SW480 (cell line): ENCODE results near the gene PRRT1B.

ENCODE experiments used
- DNase-seq: peaks from one replicate; pipeline ENCODE4 v3.0.0-alpha.2; 2016; ENCODE audit warnings: low spot score

Gene PRRT1B

GRCh38 chr9:131580358-131580757 is 35.0 kb downstream of the PRRT1B start:
- DNase-seq: no peak

DNA sequence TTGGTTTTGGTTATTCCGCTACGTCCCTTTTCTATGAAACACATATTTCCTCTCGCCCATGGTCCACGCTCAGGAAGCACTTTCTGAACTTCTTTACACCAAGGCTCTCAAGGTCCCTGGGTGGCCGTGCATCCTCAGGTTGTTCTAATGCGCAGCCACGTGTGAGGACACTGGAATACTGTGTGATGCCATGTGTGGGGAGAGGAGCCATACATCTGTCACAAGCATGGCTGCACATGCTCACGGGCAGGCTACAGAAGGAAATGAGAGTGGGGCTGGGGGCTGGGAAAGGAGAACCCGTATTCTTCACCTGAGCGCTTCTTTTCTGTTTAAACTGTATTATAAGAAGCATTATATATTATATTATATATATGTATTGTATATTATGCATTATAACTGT is 36.7 kb downstream of the PRRT1B start:
- no peak for DNase-seq

GRCh38 chr9:131582466-131583336 is 37.4 kb downstream of the PRRT1B start:
- DNase-seq: no peak

- DNase-seq: no peak
These were observed 38.0 kb downstream of the PRRT1B start for GRCh38 chr9:131583337-131583645.

- DNase-seq: no peak
These were observed 38.7 kb downstream of the PRRT1B start for GRCh38 chr9:131583836-131584555.

DNA sequence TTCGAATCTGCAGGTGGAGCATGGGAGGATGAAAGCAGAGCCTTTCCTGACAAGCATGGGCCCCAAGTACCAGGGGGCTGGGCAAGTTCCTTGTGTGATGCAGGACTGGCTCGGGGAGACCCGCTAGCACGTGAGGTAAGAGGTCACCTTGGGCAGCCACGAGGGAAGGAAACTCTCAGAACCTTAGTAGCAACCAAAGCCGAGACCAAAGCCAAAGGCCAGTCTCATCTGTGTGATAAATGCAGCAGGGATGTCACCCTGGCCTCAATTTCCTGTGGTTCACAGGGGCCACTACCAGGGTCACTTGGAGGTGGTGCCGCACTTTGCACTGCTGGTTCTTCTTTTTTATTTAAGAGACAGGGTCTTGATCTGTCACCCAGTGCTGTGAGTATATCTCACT is 39.5 kb downstream of the PRRT1B start:
- no peak for DNase-seq

DNA sequence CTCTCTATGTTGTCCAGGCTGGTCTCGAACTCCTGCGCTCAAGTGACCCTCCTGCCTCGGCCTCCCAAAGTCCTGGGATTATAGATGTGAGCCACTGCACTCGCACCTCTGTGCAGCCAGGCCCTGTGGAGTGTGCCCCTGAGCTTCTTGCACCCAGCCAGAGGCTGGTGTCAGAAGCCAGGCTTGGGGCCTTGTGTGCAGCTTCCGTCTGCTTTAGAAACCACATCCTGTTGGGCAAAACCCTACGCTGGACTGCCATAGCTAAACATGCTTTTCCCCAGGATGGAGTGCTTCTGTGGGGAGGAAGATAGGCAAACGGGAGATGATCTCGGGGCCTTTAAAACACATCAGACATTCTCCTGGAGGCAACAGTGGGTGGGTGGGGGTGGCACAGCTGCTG is 40.1 kb downstream of the PRRT1B start:
- DNase-seq: no peak

DNA sequence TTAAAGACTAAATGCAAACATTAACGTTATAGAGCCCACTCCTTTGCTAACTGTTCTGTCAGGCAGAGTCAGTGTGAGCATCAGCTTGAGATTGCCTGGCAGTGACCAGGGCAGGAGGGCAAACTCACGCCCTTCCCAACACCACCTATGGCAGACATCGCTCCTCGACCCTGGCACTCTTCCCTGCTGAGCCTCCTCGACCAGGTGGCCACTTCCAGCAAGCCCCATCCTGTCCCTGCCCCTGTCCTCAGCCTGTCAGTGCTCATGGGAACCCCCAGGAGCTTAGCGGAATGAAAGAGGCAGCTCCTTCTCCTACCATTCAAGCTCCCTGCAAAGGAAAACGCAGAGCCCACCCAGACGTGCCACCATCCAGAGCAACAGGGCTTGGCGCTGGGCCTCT is 42.0 kb downstream of the PRRT1B start:
- DNase-seq: no peak

DNA sequence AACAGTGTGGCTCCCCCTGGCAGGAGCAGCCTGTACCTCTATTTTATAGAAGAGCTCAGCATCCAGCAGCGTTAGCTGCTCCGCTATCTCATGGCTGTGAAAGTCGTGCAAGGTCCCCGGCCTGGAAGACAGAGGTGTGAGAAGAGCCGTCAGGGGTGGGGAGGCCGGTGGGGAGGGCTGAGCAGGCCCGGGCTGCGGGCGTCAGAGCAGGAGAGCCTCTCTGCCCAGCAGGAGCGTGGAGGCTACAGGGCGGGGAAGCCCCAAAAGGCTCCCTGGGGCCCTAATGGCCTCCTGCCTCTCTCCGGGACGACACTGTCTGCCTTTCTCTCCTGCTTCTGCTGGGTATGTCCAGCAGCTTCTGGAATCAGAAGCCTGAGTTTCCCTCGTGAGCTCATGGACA is 42.6 kb downstream of the PRRT1B start:
- DNase-seq: no peak

- DNase-seq: no peak
These were observed 43.1 kb downstream of the PRRT1B start for GRCh38 chr9:131588396-131588795.

DNA sequence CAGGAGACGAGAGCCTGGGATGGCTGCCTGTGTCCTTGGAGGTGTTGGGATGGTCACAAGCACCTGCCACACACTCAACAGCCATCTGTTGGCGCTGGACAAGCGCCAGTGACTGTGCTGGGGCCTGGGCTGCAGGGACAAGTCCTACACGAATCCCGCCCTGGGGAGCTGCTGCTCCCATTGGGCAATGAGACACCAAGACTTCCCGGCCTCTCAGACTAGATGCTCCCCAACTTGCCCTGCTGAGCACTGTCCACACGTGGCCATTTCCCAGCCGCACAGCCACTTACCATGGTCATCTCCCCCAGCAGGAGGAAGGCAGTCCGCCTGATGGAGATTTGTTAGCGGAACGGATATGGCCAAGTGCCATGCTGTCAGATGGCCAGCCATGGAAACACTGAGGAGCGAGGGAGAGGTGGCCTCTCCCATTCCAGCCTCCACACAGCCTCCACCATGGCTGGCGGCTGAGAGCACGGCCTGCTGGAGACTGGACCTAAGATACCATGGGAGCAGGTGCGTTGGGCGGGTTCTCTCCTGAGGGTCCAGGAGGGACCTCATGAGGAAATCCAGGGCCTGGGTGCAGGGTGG is 43.9 kb downstream of the PRRT1B start:
- no peak for DNase-seq

DNA sequence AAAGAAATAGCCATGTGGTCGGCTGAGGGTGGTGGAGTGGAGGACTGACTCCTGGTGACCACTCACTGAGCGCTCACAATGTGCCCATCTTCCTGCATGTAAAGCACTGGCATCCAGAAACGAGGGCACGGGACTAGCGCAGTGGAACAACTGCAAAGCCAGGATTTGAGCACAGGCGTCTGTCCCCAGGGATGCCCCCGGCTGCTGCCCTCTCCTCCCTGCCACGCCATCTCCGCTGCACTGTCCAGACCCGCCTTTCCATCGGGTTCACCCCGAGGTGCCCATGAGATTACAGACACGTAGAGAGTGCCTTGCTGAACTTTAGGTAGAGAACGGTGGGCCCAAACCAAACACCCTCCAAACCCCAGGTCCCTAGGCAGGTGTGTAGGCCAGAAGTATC is 44.7 kb downstream of the PRRT1B start:
- no peak for DNase-seq

- DNase-seq: no peak
These were observed 45.1 kb downstream of the PRRT1B start for GRCh38 chr9:131590449-131590848.

DNA sequence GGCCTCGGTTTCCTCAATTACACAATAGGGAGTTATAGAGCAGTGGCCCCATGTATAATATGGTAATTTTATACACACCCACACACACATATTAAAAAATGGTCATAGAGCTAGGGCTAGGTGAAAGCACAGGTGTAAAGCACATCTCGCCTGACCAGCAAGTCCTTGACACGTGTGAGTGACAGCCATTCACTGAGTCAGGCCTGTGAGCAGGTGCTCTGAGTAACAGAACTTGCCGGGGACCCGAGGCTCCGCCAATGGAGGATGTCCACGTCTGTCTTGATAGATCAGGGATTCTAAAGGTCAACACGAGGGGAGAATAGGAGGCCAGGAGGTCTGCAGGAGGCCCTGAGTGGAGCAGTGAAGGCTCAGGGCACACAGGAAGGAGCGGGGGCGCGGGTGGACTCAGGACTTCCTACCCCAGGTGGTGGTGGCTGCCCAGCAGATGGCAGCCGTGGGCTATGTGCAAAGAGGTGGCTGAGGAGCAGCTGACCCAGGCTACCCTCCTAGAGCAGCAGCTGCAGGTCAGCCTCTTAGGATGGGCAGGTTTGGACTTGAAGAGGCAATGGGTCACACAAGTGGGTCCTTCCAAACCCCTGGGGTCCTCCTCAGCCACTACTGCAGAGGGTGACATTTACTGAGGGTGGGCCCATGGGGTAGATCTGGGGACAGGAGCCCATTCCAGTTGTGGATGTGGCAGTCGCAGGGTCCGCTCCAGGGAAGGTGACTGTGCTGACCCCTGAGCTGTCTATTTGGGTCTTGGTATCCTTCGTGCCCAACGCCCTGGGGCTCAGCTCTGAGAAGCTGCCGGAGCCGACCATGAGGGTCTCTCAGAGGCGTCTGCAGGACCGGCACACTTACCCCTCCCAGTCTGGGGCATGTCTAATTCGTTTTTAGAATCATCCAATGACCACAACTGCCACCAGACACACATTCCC is 45.9 kb downstream of the PRRT1B start:
- DNase-seq: peak; percentile 69

- no peak for DNase-seq
These were observed 46.5 kb downstream of the PRRT1B start for GRCh38 chr9:131591845-131592208.

DNA sequence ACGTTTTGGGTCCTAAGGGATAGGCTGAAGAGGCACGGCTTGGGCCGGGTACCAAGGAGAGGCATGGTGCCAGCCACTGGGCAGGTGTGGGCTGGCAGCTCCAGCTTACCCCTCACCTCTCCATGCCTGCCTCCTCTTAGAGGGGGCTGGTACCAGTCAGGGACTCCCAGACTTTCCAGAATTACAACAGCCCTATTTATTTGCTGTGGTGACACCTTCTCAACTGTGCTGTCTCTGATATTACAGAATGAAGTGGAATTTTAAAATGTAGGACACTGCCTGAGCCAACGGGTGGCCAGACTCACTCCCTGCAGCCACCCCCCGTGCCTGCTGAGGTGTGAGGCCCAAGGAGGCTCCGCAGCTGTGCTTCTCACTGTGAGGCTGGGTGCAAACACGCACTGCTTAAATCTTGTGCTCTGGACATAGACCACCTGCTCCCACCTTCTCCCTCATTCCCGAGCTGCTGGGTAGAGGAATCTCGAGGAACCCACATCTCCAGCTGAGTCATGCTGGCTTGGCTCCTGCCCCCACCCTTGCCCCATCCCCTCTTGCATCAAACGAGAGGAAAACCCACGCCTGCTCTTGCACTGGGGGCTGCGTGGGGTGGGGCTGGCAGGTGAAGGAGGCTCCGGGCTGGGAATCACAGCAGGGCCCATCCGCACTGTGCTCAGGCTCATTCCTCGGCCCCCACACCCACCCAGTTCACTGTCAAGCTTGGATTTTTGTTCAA is 47.9 kb downstream of the PRRT1B start:
- no peak for DNase-seq

GRCh38 chr9:131593936-131594665 is 48.8 kb downstream of the PRRT1B start:
- DNase-seq: no peak

GRCh38 chr9:131594906-131595665 is 49.8 kb downstream of the PRRT1B start:
- DNase-seq: no peak

GRCh38 chr9:131595696-131596429 is 50.5 kb downstream of the PRRT1B start:
- no peak for DNase-seq

GRCh38 chr9:131596430-131596743 is 51.1 kb downstream of the PRRT1B start:
- DNase-seq: no peak
